ENCODE results near the gene APIP. TPM values are rescaled to one million over a fixed set of nuclear protein-coding genes. Genes with fewer than 3 reads are reported as not detected.
"Not testable (repeated sequence)": the region's sequence is repeated elsewhere in the genome, so short reads cannot be mapped to it uniquely, and the experiment has no call there.

The APIP gene
- total RNA-seq, 2 donors from 2014 or later: 39.4 to 60.7 TPM

DNA sequence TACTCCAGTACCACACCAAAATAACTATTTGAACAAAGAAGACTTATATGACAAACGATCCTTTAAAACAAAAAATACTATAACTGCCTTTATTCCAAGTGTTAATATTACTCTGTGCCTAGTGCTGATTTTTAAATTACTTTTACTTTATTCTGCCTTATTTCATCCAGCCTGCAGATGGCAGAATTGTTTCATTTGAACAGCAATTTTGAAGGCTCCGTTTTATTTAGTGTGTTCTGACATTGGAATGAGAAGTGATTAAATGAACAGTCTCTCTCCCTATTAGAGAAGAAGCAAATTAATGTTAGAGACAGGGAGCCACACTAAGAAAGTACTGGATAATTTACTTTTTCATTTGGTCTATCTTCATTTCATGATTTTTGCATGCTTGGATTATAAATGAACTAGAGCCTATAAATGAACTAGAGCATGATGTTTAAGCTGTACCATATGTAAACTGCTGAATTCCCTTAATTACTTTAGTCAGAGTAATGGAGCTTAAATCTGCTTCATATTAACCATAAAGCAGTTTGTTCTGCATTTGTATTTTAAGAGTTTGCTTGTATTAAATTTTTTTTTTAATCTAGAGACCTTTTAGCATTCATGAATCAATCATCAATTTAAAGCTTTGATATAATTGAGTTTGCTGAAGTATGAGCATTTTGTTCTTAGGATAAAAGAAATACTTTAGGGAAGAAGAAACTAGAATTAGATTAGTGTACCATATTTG lies 10.1 kb upstream of the APIP start:
- intact Hi-C loops (cut with DNase I): loop anchor here (5.0 kb wide), 3 partner anchors 311 to 466 kb away; no protein-coding TSS in a partner anchor
- Histone ChIP-seq H3K9ac (ENCODE audit: low read depth in 2 of 2, low read length in 2 of 2) (no peak overlapping the region), H3K4me1 (peaks cover 3% of the 10 kb centered on the region), H3K27me3 (no peaks in the 10 kb centered on the region), H3K36me3 (no peaks in the 10 kb centered on the region), H3K4me3 (no peak overlapping the region), H3K27ac (no peak overlapping the region), H3K9me3 (no peaks in the 10 kb centered on the region)
- DNase-seq: no peak
- TF ChIP-seq, protein P1, sequence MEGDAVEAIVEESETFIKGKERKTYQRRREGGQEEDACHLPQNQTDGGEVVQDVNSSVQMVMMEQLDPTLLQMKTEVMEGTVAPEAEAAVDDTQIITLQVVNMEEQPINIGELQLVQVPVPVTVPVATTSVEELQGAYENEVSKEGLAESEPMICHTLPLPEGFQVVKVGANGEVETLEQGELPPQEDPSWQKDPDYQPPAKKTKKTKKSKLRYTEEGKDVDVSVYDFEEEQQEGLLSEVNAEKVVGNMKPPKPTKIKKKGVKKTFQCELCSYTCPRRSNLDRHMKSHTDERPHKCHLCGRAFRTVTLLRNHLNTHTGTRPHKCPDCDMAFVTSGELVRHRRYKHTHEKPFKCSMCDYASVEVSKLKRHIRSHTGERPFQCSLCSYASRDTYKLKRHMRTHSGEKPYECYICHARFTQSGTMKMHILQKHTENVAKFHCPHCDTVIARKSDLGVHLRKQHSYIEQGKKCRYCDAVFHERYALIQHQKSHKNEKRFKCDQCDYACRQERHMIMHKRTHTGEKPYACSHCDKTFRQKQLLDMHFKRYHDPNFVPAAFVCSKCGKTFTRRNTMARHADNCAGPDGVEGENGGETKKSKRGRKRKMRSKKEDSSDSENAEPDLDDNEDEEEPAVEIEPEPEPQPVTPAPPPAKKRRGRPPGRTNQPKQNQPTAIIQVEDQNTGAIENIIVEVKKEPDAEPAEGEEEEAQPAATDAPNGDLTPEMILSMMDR (IDR thresholded peaks at IDR 0.05): peak; percentile 66

DNA sequence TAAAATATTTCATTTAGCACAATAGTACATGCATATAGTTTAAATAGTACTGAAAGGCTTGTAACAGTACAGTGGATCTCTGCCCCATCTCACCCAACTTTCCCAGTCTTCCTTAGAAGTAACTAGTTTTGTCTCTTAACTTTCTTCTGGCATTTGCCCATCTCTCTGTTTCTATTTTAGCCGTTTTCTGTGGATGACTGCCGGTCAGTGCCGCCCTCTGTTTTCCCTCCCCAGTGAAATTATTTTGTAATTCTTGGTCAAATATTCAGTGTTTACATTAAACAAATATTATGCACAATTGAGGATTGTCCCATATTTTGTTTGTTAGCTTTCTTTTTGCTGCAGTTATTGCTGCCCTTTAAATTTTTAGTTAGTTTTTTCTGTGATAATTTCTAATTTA lies 8.5 kb upstream of the APIP start:
- Histone ChIP-seq H3K9ac (ENCODE audit: low read depth in 2 of 2, low read length in 2 of 2) (no peak overlapping the region), H3K27ac (no peak overlapping the region)
- intact Hi-C loops (cut with DNase I): loop anchor here (5.0 kb wide), 3 partner anchors 313 to 468 kb away; no protein-coding TSS in a partner anchor

DNA sequence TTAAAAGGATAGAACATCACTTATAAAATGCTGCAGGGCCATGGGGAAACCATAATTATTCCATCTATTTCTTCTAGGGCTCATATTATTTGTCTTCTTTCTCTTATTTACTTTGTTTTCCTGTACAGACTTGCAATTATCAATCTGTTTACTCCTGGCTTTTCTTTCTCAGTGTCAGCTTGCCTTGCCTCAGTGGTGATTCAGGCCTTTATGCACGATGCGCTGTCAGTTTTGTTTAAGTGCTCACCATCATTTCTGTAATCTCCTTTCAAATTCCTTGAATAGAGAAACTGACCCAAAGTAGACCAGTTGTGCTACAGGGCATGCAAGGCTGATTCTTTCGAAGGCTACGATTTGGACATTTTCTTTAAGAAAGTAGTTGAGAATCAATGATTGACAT lies 5.0 kb upstream of the APIP start:
- H3K9me3 ChIP-seq: no peaks in the 10 kb centered on the region
- no peaks in the 10 kb centered on the region for H3K36me3 ChIP-seq
- no peak overlapping the region for H3K9ac ChIP-seq (ENCODE audit: low read depth in 2 of 2, low read length in 2 of 2)
- H3K27me3 ChIP-seq: no peaks in the 10 kb centered on the region
- H3K4me1 ChIP-seq: peaks cover 5% of the 10 kb centered on the region
- no peak for DNase-seq
- intact Hi-C loops (cut with DNase I): no loop called here
- no peak overlapping the region for H3K27ac ChIP-seq
- no peak overlapping the region for H3K4me3 ChIP-seq
- TF ChIP-seq, protein P1 (IDR thresholded peaks at IDR 0.05): no peak

More for the DNA sequence above, 8.5 kb upstream of the APIP start:
- no peaks in the 10 kb centered on the region for H3K27me3 ChIP-seq
- TF ChIP-seq, protein P1 (IDR thresholded peaks at IDR 0.05): no peak
- no peaks in the 10 kb centered on the region for H3K4me1 ChIP-seq
- no peak overlapping the region for H3K4me3 ChIP-seq
- DNase-seq: no peak
- no peaks in the 10 kb centered on the region for H3K36me3 ChIP-seq
- no peaks in the 10 kb centered on the region for H3K9me3 ChIP-seq

DNA sequence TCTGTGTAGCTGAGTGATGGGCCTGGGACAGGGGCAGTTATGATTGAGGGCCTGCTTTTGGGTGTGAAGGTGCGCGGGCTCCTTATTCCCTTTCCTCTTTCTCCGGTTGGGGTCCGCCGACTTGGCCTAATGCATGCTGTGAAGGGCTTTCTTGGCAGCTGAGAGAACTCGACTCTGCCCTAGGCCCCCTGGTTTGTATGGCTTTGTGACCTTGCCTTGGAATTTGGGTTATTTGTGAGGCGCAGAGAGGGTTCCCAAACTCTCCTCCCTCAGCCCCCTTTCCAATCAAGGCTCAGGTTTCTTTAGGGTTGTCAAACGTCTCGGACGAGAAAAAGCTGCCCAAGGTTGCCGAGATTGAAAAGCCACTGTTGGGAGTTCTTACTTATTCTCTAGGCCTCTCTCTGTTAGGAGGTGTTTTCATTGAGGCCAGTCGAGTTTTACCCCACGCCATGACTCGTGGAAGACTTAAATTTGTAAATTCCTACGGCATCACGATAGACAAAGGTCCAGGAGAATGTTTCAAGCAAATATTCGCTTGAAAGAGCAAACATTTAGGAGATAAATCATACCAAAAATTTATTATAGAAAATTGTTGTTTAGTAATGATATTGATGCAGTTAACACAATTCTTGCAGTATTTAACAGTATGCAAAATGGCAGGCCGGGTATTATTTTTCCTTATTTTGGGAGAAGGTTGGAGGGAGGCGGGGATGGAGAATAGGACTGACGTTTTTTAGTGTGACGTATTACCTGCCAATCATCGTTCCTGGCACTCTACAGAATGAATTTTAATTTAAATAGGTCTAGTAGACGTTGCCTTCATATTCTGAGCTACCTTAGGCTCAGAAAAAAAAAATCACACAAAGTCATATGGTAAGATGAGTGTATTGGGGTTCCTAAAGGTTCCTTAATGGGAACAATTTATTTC lies 928 bp upstream of the APIP start:
- Histone ChIP-seq H3K9me3 (no peaks in the 10 kb centered on the region), H3K27ac (peak overlapping the region; percentile 97), H3K9ac (ENCODE audit: low read depth in 2 of 2, low read length in 2 of 2) (peak overlapping the region; percentile 93 to 98), H3K36me3 (no peaks in the 10 kb centered on the region), H3K27me3 (no peaks in the 10 kb centered on the region), H3K4me3 (peak overlapping the region; percentile 90), H3K4me1 (peaks cover 5% of the 10 kb centered on the region)
- intact Hi-C loops (cut with DNase I): no loop called here
- TF ChIP-seq, protein P1 (IDR thresholded peaks at IDR 0.05): no peak
- DNase-seq: no peak

DNA sequence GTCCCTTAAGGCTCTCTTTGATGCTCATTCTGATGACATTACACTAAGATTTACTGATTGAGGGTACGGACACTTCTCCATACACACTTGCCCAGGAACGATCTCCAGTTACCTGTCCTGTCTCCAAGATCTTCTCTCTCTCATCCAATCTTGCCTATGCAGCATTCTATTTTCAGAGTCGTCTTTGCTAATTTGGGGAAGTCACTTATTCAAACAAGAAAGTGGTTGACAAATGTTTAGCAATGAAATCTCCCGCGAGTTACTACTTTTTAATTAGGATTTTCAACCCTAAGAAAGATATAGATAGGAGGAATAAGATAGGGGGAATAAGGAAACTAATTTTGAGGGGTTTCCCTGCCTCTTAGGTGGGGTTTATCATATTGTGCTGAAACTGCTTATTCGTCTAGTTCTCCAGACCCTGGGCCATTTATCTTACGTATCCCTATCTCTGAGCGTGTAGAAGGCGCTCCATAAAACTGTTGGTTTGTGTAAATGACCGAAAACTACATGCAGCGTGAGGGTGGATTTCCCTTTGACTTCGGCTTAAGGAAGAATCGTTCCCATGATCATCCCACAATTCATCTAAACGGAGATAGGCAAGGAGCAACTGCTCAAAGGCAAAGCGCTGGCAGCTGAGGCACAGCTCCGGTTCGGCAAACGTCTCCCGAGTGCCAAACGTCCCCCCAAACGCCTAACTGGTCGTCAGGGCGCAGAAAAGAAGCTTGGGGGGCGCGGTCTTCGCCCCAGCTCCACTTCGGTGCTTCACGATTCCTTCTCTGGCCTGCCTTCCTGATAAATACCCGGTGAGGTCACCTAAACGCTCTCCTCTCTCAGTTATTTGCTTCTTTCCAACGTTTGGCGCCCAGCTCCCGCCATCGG lies 804 bp downstream of the APIP start:
- intact Hi-C loops (cut with DNase I): no loop called here

DNA sequence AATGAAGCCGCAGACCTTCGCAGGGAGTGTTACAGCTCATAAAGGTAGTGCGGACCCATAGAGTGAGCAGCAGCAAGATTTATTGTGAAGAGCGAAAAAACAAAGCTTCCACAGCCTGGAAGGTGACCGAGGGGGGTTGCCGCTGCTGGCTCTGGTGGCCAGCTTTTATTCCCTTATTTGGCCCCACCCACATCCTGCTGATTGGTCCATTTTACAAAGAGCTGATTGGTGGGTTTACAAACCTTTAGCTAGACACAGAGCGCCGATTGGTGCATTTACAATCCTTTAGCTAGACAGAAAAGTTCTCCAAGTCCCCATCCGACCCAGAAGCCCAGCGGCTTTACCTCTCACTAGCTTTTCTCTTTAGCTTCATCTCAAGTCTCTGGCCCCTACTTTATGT lies 2.6 kb downstream of the APIP start:
- H3K9ac ChIP-seq (ENCODE audit: low read depth in 2 of 2, low read length in 2 of 2); H3K9me3 ChIP-seq; H3K27ac ChIP-seq; H3K4me1 ChIP-seq; H3K36me3 ChIP-seq; H3K4me3 ChIP-seq; H3K27me3 ChIP-seq; DNase-seq; intact Hi-C loops (cut with DNase I): not testable (repeated sequence)

More for the DNA sequence above, 804 bp downstream of the APIP start:
- DNase-seq: no peak
- H3K27me3 ChIP-seq: no peaks in the 10 kb centered on the region
- TF ChIP-seq, protein P1 (IDR thresholded peaks at IDR 0.05): no peak
- H3K9me3 ChIP-seq: no peaks in the 10 kb centered on the region
- H3K4me3 ChIP-seq: peak overlapping the region; percentile 90
- peak overlapping the region; percentile 98 for H3K9ac ChIP-seq (ENCODE audit: low read depth in 2 of 2, low read length in 2 of 2)
- peak overlapping the region; percentile 97 for H3K27ac ChIP-seq
- H3K4me1 ChIP-seq: peaks cover 5% of the 10 kb centered on the region
- no peaks in the 10 kb centered on the region for H3K36me3 ChIP-seq
